Activated gamma-delta T cell (primary cell): ENCODE results near the gene RAB36.

Source experiments
- DNase-seq: peaks from one replicate; lab custom pipeline; 2025; lab: John Stamatoyannopoulos, UW

Gene RAB36

DNA sequence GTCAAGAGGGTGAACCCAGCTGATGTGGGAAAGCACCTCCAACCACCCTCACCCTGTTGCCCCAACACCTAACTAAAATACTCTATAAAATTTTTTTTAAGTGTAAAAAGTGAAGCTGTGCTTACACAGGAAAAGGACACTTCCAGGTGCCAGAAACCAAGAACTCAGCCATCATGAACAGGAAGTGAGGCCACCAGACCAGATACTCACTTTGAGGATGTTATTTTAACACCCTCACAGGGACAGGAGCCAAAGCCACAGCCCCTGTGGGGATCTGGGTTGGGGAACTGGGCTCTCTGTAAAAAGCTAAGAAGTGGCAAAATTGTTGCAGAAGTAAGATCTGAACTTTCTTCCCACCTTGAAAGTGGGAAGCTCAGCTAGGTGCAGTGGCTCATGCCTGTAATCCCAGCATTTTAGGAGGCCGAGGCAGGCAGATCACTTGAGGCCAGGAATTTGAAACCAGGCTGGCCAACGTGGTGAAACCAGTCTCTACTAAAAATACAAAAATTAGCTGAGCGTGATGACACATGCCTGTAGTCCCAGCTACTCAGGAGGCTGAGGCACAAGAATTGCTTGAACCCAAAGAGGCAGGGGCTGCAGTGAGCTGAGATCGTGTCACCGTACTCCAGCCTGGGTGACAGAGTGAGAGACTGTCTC is 7.2 kb upstream of the RAB36 start:
- DNase-seq: no peak

DNA sequence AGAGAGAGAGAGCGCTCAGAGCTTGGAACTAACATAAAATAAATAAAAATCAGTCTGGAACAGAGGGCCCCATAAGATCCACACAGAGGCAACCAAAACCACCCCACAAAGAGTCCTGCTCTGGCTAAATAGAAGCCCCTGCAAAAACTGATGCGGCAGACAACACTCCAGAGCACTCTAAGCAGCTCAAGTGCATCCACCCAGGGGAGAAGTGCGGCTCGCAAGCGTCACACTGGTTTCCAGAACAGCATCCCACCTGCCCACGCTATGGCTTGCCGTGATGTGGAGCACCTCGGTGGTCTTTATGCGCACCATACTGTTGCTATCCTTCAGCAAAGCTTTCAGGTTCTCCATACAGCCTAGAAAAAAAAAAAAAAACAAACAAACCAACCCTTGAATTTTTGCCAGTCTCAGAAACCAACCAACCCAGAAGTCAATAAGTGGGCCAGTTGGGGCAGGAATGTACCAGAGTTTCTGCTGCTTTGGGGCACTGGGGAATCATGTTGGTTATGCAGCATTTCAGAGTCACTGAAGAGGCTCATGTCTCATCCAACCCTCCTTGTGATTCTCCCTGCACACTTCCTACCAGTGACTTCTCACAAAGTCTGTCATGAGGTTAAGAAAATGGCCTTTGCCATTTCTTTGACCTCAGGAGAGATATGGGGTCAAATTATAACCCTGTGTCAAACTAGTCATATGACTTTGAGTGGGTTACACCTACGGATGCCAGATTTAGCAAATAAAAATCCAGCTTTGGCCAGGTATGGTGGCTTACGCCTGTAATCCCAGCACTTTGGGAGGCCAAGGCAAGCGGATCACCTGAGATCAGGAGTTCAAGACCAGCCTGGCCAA is 6.5 kb upstream of the RAB36 start:
- DNase-seq: no peak

DNA sequence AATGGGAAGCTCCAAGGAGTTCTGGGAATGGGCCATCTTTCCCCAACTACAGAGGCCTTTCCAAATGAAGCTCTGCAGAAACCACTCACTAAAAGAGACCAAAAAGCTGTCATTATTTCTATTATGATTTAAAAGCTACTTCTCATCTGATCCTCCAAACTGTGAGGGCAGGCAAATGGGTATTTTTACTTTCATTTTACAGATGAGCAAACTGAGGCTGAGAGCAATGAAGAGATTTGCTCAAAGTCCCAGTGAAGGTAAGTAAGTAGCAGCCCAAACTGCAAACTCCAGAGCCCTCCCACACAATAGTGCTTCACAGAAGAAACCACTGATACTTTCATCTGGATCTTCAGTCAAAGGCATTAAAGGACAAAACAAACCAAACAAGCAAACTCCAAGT is 4.9 kb upstream of the RAB36 start:
- DNase-seq: no peak

DNA sequence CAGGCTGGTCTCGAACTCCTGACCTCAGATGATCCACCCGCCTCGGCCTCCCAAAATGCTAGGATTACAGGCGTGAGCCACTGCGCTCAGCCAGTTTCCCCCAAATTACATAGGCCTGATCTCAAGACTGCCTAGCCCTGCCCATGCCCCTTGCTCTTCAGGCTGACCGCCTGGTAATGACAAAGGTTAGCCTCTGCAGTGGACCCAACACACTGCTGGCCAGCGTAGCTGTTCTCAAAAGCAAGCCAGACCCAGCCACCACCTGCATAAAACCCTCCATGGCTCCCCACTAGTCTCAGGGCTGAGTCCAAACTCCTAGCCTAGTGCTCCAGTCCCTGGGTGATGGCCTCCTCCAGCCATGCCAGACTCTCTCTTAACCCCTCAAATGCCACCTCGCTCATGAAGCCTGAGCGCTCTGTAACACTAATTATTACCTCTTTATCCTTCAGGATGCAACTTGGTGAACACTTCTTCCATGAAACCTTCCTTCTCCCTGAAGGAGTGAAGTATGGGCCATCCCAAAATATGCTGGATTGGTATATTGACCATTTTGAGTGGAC is 2.7 kb upstream of the RAB36 start:
- no peak for DNase-seq

DNA sequence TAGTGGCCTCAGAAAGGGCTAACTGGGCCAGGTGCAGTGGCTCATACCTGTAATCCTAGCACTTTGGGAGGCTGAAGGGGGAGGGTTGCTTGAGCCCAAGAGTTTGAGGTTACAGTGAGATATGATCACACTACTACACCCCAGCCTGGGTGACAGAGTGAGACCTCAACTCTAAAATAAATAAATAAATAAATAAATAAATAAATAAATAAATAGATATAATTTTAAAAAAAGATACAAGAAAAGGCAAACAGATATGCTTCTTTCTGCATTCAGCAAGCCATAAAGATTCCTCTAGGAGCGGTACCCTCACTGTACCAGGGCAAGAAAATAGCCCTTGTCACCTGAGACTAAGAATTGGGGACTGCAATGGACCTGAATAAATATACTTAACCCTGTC is 2.2 kb upstream of the RAB36 start:
- DNase-seq: no peak

DNA sequence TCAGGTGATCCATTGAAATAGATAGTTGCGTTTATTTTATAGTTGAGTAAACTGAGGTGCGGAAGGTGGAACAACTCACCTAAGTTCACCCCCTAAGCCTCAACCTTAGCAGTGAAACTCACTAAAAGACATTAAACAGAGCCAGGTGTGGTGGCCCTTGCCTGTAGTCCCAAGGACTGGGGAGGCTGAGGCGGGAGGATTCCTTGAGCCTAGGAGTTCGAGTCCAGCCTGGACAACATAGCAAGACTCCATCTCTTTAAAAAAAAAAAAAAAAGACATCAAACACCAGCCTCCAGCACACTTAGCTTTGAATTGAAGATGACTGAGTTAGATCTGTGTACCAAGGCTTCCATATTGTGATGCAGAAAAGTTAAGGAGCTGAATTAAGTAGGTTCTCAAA is 845 bp upstream of the RAB36 start:
- DNase-seq: no peak

DNA sequence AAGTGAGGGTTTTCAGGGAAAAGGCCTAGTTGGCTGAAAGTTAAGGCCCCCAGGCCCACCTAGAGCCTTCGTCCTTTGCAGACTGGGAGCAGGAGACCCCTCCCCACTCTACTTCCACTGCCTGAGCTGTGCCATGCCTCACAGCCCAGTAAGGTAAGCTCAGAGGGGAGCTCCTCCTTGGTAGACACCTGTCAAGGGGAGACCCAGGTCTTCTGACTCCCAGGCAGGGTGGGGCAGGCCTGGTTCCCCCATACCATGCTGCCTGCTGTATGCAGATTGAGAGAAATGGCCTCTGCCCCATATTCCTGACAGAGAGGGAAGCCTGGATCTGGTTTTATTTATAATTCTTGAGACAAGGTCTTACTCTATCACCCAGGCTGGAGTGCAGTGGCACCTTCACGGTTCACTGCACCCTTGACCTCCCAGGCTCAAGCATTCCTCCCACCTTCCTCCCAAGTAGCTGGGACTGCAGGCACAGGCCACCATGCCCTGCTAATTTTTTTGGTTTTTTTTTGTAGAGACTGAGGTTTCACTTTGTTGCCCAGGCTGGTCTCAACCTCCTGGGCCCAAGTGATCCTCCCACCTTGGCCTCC is 697 bp downstream of the RAB36 start:
- DNase-seq: no peak

DNA sequence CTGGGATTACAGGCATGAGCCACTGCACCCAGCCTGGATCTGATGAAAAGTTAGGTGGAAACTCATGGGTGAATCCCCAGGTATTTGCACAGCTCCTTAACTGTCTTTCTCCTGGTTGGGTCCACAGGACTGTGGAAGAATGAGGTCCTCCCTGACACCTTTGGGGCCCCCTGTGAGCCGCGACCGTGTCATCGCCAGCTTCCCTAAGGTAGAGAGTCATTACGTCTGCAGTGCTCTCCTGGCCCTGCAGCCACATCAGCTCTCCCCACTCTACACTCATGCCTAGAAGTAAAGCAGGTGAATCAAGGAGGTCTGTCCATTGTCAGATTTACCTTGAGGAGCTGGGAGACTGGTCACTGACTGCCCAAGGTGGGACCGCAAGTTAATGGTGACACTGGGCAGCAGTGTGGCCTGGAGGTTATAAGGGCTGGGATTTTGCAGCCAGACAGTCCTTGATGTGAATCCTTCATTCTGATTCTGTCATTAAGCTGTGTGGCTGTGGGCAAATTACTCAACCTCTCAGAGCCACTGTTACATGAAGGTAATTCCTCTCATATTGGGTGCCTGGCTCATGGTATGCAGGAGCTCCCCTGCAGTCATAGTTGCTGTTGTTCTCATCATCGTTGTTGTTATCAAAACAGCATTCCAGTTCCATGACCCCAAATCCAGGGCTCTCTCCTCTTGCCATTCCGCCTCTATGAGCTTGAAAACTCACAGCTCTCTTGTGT is 1.4 kb downstream of the RAB36 start:
- no peak for DNase-seq

DNA sequence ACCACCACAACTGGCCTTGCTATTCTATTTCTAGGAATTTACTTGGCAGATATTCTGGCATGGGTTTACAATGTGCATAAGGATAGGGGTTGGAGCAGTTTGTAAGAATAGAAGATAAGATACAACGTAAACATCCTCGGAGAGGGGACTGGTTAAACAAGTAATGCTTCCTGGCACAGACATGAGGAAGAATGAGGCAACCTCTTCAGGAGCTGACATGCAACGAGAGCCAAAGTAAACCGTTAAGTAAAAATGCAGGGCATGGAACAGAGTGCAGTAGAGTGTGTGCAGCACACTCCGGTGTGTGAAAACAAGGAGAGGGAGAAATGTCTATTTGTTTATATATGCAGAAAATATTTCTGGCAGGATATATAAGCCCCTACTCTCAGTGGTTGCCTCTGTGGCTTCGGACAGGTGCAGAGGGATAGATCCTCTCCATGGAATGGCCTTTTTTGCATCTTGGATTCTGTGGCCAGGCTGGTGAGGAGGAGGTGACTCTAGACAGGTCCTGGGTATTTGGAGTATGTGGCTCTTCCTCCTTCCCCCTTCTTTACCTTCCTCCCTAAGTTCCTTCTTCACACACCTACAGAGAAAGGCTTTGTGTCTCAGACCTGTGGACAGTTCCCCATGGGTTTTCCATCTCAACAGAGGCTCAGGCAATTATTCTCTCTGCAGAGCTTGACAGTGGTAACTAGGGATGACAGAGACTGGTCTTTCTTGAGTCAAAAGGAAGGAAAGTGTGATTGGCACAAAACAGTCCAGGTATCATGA is 2.5 kb downstream of the RAB36 start:
- DNase-seq: no peak

DNA sequence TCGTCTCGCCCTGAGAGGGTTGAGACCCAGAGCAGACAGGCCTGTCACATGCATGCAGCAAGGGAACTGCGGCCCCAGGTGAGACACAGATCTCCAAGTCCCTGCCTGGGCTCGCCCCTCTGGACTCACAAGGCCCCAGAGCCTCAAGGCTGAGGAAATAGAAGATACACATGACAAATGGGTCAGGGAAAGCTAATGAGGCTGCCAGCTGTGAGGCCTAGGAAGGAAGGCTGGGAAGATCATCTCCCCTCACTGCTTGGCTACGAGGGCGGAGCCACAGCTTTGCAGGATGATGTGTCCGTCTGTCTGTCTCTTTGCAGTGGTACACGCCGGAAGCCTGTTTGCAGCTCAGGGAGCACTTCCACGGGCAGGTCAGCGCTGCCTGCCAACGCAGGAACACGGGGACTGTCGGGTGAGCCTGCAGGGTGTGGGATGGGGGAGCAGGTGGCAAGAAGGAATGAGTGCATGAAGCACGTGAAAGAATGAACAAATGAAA is 4.5 kb downstream of the RAB36 start:
- DNase-seq: no peak

DNA sequence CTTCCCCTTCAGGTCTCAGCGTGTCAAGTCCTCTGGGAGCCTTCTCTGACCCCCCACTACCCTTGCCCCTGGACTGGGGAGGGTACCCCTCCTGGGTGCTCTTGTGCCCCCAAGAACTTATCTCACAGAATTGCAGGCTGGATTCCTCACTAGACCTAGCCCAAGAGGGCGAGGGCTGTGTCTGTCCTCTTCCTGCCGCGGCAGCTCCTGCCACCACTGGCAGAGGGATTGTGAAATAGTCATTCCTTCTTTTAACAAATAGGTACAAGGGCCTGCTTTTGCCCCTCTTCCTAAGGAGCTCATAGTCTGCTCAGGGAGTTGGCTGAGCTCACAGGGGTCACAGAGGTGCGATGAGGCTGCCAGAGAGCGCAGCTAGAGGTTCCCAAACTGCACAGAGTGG is 5.5 kb downstream of the RAB36 start:
- DNase-seq: no peak

DNA sequence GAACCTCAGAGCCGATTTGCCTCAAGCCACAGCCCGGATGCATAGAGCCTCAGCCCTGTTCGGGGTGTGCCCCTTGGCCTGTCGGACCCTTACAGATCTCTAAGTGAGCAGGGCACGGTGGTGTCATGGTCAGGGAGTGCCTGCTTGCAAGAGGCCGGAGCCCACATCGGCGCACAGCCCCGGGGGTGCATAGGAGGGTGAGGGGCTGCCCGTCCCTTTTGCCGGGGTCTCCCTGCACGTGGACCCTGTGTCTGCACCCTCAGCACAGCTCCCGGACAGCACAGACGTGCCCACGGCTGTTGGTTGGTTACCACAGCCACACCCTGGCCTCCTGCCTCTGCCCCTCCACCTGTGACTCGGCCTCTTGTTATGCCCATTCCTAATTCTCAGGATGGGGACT is 6.5 kb downstream of the RAB36 start:
- no peak for DNase-seq

DNA sequence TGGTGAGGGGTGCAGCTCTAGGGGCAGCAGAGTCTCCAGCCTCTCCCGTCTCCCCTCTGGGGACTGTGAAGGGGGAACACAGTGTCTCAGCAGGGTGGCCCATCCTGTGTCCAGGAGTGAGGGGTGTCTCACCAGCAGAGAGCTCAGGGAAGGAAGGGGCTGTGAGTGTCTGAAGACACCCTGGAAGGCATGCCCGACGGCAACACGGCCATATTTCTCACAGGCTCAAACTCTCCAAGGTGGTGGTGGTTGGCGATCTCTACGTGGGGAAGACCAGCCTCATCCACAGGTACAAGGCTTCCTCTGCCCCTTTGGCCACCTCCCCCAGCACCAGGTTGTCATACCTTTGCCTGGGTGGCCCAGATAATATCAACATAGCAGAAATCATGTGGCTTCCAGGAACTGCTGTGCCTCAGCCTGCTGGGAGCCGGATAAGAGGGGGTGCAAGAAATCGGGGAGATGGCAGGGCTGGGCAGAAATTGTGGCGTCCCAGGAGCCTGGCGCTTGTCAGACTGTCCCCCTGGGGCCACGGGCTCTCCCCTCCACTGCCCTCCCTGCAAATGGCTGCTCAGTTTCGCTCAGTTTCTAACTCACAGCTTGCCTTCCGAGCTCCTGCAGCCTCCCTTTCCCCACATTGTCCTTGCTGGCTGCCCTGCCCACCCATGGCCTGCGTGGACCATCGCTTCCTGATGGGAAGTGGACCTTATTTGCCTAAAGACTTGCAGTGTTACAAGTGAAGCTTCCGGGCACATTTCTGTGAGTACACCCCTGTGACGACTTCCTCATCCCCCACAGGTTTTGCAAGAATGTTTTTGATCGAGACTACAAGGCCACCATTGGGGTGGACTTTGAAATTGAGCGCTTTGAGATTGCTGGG is 7.2 kb downstream of the RAB36 start:
- DNase-seq: no peak

DNA sequence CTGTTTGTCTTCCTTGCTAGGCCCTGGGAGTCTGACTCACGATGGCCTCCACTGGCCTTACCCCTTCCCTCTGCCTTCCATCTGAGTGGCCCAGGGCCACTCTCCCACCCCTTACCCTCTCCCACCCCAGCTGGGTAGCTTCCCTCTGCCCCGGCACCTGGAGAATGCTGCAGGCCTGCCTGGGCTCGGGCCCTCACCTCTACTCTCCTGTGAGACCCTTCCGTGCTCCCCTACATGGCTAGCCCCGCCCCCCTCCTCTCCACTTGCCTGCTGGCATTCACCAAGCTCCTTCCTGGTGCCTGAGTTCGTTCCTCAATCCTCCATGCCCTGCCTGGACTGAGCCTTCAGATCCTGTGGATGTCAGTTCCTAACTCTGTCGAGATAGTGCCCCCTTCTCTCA is 8.7 kb downstream of the RAB36 start:
- DNase-seq: no peak

DNA sequence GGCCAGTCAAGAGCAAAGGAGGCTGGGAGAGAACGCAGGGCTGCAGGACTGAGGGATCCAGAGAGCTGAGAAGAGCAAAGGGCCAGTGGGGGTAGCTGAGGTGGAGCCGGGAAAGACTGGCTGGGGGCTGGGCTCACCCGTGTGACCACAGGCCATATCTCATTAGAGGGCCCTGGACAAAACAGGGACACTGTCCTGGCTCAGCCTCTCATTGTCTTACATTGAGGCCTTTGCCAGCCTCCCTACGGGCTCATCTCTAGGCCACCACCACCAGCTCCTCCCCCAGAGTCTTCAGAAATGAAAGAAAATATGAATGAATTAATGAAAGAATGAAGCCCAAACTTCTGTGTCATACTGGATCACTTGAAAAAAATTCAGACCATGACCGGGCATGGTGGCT is 9.2 kb downstream of the RAB36 start:
- DNase-seq: no peak

DNA sequence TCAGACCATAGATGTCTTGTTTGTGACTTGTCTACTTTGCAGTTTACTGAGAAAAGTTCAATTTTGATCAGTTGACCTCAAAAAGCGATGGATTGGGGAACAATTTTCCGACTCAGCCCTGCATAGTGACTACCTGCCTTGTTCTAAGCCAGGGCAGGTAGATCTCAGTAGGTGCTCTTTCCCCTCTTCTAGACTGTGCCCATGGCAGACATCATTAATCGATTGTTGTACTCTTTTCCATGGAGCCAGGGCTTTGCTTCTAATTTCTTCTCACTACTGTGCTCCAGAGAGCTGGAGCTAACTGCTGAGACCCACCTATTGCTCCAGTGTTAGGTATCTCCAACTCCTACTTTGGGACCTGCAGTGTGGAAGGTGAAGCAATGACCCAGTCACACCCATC is 9.9 kb downstream of the RAB36 start:
- no peak for DNase-seq

DNA sequence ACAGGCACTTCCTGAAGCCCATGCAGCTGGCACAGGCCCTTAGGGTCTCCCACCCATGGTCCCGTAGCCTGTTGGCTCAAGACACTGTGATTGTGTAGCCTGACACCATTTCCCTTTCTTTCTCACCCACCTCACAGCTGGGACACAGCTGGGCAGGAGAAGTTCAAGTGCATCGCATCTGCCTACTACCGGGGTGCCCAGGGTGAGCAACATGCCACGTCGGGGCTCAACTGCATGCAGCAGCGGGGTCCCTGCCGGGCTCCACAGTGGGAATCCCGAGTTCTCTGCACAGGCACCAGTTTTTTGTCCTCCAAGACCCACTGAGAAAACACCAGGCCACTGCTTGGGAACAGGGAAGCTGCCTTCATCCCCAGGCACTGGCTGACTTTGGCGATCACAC is 10.6 kb downstream of the RAB36 start:
- DNase-seq: no peak

DNA sequence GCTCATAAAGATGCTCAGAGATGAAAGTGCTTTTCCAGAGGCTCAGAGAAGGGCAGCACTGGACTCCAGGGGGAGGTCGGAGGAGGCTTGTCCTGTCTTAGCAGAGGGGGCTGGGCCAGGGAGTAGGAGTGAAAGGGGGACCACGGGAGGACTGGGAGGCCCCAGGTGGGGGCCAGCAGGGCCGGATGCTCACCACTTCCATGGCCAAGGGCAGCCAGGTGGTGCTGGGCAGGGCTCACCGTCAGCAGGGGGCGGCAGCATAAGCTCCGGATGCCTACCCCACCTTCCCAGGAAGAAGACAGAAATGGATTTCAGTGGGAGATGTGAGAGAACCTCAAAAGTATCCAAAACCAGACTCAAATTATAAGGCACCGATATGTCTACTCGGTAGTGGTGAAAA is 11.0 kb downstream of the RAB36 start:
- DNase-seq: no peak

DNA sequence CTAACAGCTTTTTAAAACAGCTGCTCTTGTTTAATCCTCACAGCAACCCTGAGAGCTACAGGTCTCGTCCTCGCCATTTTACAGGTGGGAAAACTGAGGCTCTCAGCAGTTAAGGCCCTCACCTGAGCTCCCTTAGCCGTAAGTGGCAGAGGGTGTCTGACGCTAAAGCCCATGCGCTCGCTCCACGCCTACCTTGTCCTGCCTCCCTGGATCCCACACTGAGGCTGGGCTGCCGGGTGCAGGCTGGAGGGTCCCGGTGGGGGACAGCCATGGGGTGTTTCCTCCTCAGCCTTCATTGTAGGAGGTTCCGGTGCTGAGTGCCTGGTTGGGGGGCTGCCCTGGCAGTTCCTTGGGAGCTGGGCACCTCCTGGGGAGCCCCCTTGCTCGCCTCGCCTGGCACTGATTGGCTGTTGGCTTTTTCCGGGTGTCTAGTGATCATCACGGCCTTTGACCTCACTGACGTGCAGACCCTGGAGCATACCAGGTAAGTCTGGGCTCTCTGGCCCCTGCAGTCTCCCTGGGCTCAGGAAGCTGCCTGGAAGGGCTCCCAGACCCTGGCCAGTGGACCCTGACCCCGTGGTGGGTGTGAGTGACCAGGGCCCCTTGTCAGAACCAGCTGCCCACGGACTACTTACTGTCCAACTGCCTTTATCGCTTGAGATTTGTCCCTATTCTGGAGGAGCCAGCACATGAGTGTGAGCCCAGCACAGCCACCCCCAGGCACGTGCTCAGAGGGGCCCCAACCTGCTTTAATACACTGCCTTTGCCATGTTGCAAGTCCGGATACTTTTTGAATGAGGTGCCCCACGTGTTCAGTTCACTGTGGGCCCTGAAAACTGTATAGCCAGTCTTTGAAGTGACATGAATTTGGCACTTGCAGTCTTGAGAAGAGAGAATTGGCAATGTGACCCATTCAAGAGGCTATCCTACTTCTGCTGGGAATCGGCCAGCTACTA is 12.6 kb downstream of the RAB36 start:
- no peak for DNase-seq
